HCT116 (cell line): ENCODE results near the gene NAA50. TPM values are rescaled to one million over a fixed set of nuclear protein-coding genes. Genes with fewer than 3 reads are reported as not detected.

Source experiments
- ATAC-seq: fragments of 200-7000 bp; cut with Tn5 transposase; 2 replicates; pipeline ENCODE4 v1.9.1; 2020; ENCODE audit warnings: mild to moderate bottlenecking, moderate library complexity
- BruUV-seq: library from RNA; stranded (reverse); fragments of 400-500 nt; replicated peaks from 2 replicates; lab custom pipeline; 2021; lab: Mats Ljungman, UMichigan
- CTCF ChIA-PET: fragments of 300-600 bp; sonication (Branson Sonifier 250); formaldehyde crosslinking; loops from one replicate; lab custom pipeline; 2021; ENCODE audit warnings: antibody characterized with exemption; lab: Charles Lee
- POLR2A ChIA-PET: fragments of 300-600, 350-600 bp; sonication (Branson Sonifier 250); formaldehyde crosslinking; loops from one replicate; lab custom pipeline; 2021; ENCODE audit warnings: antibody characterized with exemption; lab: Charles Lee
- RAD21 ChIA-PET, 2 experiments: fragments of 300-600 bp; sonication (Branson Sonifier 250); formaldehyde crosslinking; loops; one replicate each; lab custom pipeline; 2023; ENCODE audit warnings: low total read pairs in 2 of 2; ENCODE audit not compliant: uncharacterized antibody in 2 of 2, unreplicated experiment in 2 of 2, low non-redundant PET in 1 of 2; lab: Charles Lee
- DNase-seq: peaks from one replicate; pipeline ENCODE4 v3.0.0-alpha.2; 2010; ENCODE audit warnings: low read depth, low spot score
- H2AFZ ChIP-seq: fragments of 200-600 bp; shearing (Covaris generic), sonication (generic); 2 replicates; pipeline ENCODE4 v1.6.1; 2017; ENCODE audit warnings: low read depth, mixed run types, mixed read lengths, antibody characterized with exemption, low read length; ENCODE audit not compliant: poor library complexity, severe bottlenecking
- H3K27ac ChIP-seq: 2 replicates; pipeline ENCODE4 v1.5.1; 2012; ENCODE audit warnings: low read depth, low read length
- H3K27me3 ChIP-seq: fragments of 200-600 bp; sonication (generic); 2 replicates; pipeline ENCODE4 v1.6.1; 2016; ENCODE audit warnings: mixed run types, low read length, mixed read lengths; ENCODE audit not compliant: insufficient read depth
- H3K36me3 ChIP-seq, 2 experiments: fragments of 200-500 bp in 1 of 2; fragments of 200-600 bp in 1 of 2; sonication (Bioruptor generic) in 1 of 2; sonication (generic) in 1 of 2; 2 replicates each; pipeline versions ENCODE4 v1.5.1 to v1.6.1; 2014 to 2016; ENCODE audit warnings: low read length in 2 of 2, inconsistent platforms in 1 of 2, mixed read lengths in 1 of 2, mixed run types in 1 of 2; ENCODE audit not compliant: insufficient read depth in 2 of 2, control insufficient read depth in 1 of 2
- H3K4me1 ChIP-seq, 2 experiments: fragments of 200-600 bp in 1 of 2; sonication (generic) in 1 of 2; 2 replicates each; pipeline versions ENCODE4 v1.5.1 to v1.6.1; 2012 to 2017; ENCODE audit warnings: low read length in 2 of 2, inconsistent platforms in 1 of 2, mild to moderate bottlenecking in 1 of 2, mixed read lengths in 1 of 2, mixed run types in 1 of 2, moderate library complexity in 1 of 2; ENCODE audit not compliant: insufficient read depth in 2 of 2, control insufficient read depth in 1 of 2
- H3K4me2 ChIP-seq: fragments of 200-600 bp; sonication (generic); 2 replicates; pipeline ENCODE4 v1.6.1; 2017; ENCODE audit warnings: mixed run types, low read length, mixed read lengths
- H3K4me3 ChIP-seq, 2 experiments: fragments of 200-600 bp in 1 of 2; sonication (generic) in 1 of 2; replicated peaks in 1 of 2; 2 replicates each; pipeline ENCODE4 v1.5.1; 2011 to 2016; ENCODE audit warnings: low read length in 2 of 2, control low read depth in 1 of 2, low read depth in 1 of 2, mild to moderate bottlenecking in 1 of 2, mixed read lengths in 1 of 2, mixed run types in 1 of 2
- H3K79me2 ChIP-seq: fragments of 200-600 bp; sonication (generic); 2 replicates; pipeline ENCODE4 v1.6.1; 2017; ENCODE audit warnings: mild to moderate bottlenecking, mixed run types, low read length, moderate library complexity, mixed read lengths; ENCODE audit not compliant: insufficient read depth
- H3K9ac ChIP-seq: fragments of 200-600 bp; sonication (generic); 2 replicates; pipeline ENCODE4 v1.6.1; 2016; ENCODE audit warnings: low read length, mixed read lengths
- H3K9me2 ChIP-seq: fragments of 200-600 bp; sonication (generic), shearing (Covaris generic); 2 replicates; pipeline ENCODE4 v1.6.1; 2017; ENCODE audit warnings: mixed run types, mild to moderate bottlenecking, moderate library complexity; ENCODE audit not compliant: insufficient read depth
- H3K9me3 ChIP-seq, 2 experiments: fragments of 200-500 bp in 1 of 2; fragments of 200-600 bp in 1 of 2; sonication (Bioruptor generic) in 1 of 2; sonication (generic) in 1 of 2; 2 replicates each; pipeline ENCODE4 v1.6.1; 2014 to 2017; ENCODE audit warnings: low read length in 2 of 2, mixed read lengths in 2 of 2, inconsistent platforms in 1 of 2, low read depth in 1 of 2, mild to moderate bottlenecking in 1 of 2, mixed run types in 1 of 2, moderate library complexity in 1 of 2; ENCODE audit not compliant: control insufficient read depth in 1 of 2, insufficient read depth in 1 of 2
- H4K20me1 ChIP-seq: fragments of 200-600 bp; sonication (generic), shearing (Covaris generic); 2 replicates; pipeline ENCODE4 v1.6.1; 2017; ENCODE audit warnings: mixed run types, mild to moderate bottlenecking, moderate library complexity; ENCODE audit not compliant: insufficient read depth
- CBX3 ChIP-seq: IDR thresholded peaks from 2 replicates; pipeline ENCODE4 v1.6.1; 2012; ENCODE audit warnings: low read depth
- EGR1 ChIP-seq: IDR thresholded peaks from 2 replicates; pipeline ENCODE4 v1.6.1; 2012; ENCODE audit warnings: low read depth
- EZH2 ChIP-seq: fragments of 200-600 bp; sonication (generic); IDR thresholded peaks from 2 replicates; pipeline ENCODE4 v1.6.1; 2017; ENCODE audit warnings: antibody characterized with exemption, mixed run types
- JUND ChIP-seq: IDR thresholded peaks from 2 replicates; pipeline ENCODE4 v1.6.1; 2012
- POLR2AphosphoS5 ChIP-seq: IDR thresholded peaks from 2 replicates; pipeline ENCODE4 v1.6.1; 2011; ENCODE audit warnings: mild to moderate bottlenecking, low read depth, low read length, moderate library complexity
- SIN3A ChIP-seq: IDR thresholded peaks from 2 replicates; pipeline ENCODE4 v1.6.1; 2012; ENCODE audit warnings: low read depth
- SRF ChIP-seq: IDR thresholded peaks from 2 replicates; pipeline ENCODE4 v1.6.1; 2012; ENCODE audit warnings: low read depth
- TCF7L2 ChIP-seq: IDR thresholded peaks from 2 replicates; pipeline ENCODE4 v1.7.0; 2011; ENCODE audit warnings: borderline replicate concordance, inconsistent platforms; ENCODE audit not compliant: insufficient read depth, insufficient read length; ENCODE audit errors: extremely low read depth
- YY1 ChIP-seq: IDR thresholded peaks from 2 replicates; pipeline ENCODE4 v1.6.1; 2011; ENCODE audit warnings: low read length, low read depth, moderate library complexity, mild to moderate bottlenecking; ENCODE audit not compliant: insufficient replicate concordance; ENCODE audit errors: extremely low read depth
- ZFX ChIP-seq: fragments of 450-650 bp; IDR thresholded peaks from 2 replicates; pipeline ENCODE4 v1.6.1; 2017
- ZNF274 ChIP-seq: fragments of 200-500 bp; sonication (Bioruptor generic); IDR thresholded peaks from 2 replicates; pipeline ENCODE4 v1.6.1; 2014; ENCODE audit warnings: mild to moderate bottlenecking, low read depth, low read length, inconsistent platforms
- intact Hi-C: fragments of 100-400 bp; cut with micrococcal nuclease; formaldehyde crosslinking; loops from 2 replicates; pipeline ENCODE4 v1.10.0; 2022
- total RNA-seq: library from RNA; stranded (reverse); gene quantifications from one replicate; pipeline ENCODE4 v1.2.1, GENCODE V29; 2021; ENCODE audit not compliant: unreplicated experiment
- TF ChIP-seq, protein P1 (sequence below): IDR thresholded peaks from 2 replicates; pipeline ENCODE4 v1.6.1; 2012; ENCODE audit warnings: low read depth
- TF ChIP-seq, protein P2 (sequence below), 3 experiments: fragments of 200-600 bp in 1 of 3; sonication (generic) in 1 of 3; IDR thresholded peaks in 2 of 3; conservative IDR thresholded peaks in 1 of 3; 2 replicates each; pipeline ENCODE4 v1.5.1; 2012 to 2017; ENCODE audit warnings: low read depth in 2 of 3, low read length in 2 of 3, antibody characterized with exemption in 1 of 3, borderline replicate concordance in 1 of 3, control low read depth in 1 of 3, mild to moderate bottlenecking in 1 of 3, mixed read lengths in 1 of 3, mixed run types in 1 of 3, moderate library complexity in 1 of 3; ENCODE audit not compliant: insufficient read depth in 1 of 3
- TF ChIP-seq, protein P3 (sequence below): IDR thresholded peaks from 2 replicates; pipeline ENCODE4 v1.6.1; 2012

NAA50 gene
- total RNA-seq, 1 experiment from 2014 or later: 233 TPM

DNA sequence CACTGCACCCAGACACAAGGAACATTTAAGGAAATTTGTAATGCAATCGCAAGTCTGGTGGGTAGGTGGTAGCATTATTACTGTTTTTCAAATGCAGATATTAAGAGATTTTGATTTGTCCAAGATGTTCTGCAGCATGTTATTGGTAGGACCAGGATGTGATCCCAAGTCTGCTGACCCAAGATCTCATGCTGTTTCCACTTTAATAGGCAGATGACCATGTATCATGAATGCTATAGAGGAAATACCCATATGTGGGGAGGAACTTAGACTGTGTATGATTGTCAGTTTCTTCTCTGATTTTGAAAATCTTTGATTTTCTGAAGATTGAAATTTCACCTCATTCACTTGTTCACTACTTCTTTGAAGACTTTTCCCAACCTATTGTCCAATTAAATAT lies 29.5 kb upstream of the NAA50 start:
- ChIA-PET RAD21 (no interaction called here), CTCF (no interaction called here), POLR2A (no interaction called here)
- Histone ChIP-seq H2AFZ (no peak overlapping the region), H3K36me3 (no peaks in the 10 kb centered on the region), H3K9me2 (no peaks in the 10 kb centered on the region), H3K27ac (no peak overlapping the region), H3K4me2 (no peak overlapping the region), H4K20me1 (no peaks in the 10 kb centered on the region), H3K4me1 (peaks cover 0 to 5% of the 10 kb centered on the region in 2 experiments; a peak in 1 of 4 replicates), H3K79me2 (no peaks in the 10 kb centered on the region), H3K27me3 (no peaks in the 10 kb centered on the region), H3K9me3 (no peaks in the 10 kb centered on the region), H3K4me3 (no peak overlapping the region), H3K9ac (no peak overlapping the region)
- ATAC-seq (no peak), DNase-seq (no peak)
- TF ChIP-seq, protein P1, sequence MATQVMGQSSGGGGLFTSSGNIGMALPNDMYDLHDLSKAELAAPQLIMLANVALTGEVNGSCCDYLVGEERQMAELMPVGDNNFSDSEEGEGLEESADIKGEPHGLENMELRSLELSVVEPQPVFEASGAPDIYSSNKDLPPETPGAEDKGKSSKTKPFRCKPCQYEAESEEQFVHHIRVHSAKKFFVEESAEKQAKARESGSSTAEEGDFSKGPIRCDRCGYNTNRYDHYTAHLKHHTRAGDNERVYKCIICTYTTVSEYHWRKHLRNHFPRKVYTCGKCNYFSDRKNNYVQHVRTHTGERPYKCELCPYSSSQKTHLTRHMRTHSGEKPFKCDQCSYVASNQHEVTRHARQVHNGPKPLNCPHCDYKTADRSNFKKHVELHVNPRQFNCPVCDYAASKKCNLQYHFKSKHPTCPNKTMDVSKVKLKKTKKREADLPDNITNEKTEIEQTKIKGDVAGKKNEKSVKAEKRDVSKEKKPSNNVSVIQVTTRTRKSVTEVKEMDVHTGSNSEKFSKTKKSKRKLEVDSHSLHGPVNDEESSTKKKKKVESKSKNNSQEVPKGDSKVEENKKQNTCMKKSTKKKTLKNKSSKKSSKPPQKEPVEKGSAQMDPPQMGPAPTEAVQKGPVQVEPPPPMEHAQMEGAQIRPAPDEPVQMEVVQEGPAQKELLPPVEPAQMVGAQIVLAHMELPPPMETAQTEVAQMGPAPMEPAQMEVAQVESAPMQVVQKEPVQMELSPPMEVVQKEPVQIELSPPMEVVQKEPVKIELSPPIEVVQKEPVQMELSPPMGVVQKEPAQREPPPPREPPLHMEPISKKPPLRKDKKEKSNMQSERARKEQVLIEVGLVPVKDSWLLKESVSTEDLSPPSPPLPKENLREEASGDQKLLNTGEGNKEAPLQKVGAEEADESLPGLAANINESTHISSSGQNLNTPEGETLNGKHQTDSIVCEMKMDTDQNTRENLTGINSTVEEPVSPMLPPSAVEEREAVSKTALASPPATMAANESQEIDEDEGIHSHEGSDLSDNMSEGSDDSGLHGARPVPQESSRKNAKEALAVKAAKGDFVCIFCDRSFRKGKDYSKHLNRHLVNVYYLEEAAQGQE: no peak
- TF ChIP-seq, protein P2, sequence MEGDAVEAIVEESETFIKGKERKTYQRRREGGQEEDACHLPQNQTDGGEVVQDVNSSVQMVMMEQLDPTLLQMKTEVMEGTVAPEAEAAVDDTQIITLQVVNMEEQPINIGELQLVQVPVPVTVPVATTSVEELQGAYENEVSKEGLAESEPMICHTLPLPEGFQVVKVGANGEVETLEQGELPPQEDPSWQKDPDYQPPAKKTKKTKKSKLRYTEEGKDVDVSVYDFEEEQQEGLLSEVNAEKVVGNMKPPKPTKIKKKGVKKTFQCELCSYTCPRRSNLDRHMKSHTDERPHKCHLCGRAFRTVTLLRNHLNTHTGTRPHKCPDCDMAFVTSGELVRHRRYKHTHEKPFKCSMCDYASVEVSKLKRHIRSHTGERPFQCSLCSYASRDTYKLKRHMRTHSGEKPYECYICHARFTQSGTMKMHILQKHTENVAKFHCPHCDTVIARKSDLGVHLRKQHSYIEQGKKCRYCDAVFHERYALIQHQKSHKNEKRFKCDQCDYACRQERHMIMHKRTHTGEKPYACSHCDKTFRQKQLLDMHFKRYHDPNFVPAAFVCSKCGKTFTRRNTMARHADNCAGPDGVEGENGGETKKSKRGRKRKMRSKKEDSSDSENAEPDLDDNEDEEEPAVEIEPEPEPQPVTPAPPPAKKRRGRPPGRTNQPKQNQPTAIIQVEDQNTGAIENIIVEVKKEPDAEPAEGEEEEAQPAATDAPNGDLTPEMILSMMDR (IDR thresholded peaks at IDR 0.05 in 2 of 3, conservative IDR thresholded peaks at IDR 0.05 in 1 of 3; ENCODE audit: borderline replicate concordance in 1 of 3, insufficient read depth in 1 of 3, low read depth in 2 of 3, low read length in 2 of 3): no peak
- TF ChIP-seq POLR2AphosphoS5 (no peak), SIN3A (no peak), TCF7L2 (no peak), ZFX (no peak), SRF (no peak), ZNF274 (no peak), EZH2 (no peak), YY1 (no peak), JUND (no peak), EGR1 (no peak), CBX3 (no peak)
- TF ChIP-seq, protein P3, sequence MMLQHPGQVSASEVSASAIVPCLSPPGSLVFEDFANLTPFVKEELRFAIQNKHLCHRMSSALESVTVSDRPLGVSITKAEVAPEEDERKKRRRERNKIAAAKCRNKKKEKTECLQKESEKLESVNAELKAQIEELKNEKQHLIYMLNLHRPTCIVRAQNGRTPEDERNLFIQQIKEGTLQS: no peak
- intact Hi-C loops: no loop called here
- BruUV-seq: no TSS peak
